ENCODE measurements around the gene HOXA13. TPM values are rescaled to one million over a fixed set of nuclear protein-coding genes. Genes with fewer than 3 reads are reported as not detected.

Gene HOXA13
- total RNA-seq, 1 experiment from 2014 or later: 0.68 TPM

GRCh38 chr7:27162561-27163287 lies 37.2 kb downstream of the HOXA13 start:
- DNase-seq: no peak
- ChIA-PET POLR2A (no interaction called here), CTCF (interaction anchor here (2.4 to 2.8 kb wide), 2 partner anchors 13 to 793 kb away, joined by 40 to 51 read pairs; no protein-coding TSS in a partner anchor)
- Histone ChIP-seq H3K27me3 (replicated peaks; ENCODE audit: control insufficient read depth, insufficient read depth, low read length) (no peaks in the 10 kb centered on the region), H3K9me3 (no peaks in the 10 kb centered on the region), H3K36me3 (ENCODE audit: control insufficient read depth, insufficient read depth, low read length) (no peaks in the 10 kb centered on the region), H3K4me3 (ENCODE audit: low read depth, low read length) (no peak overlapping the region), H3K4me1 (peaks cover 7% of the 10 kb centered on the region)
- Mint-ChIP-seq H3K4me3 (ENCODE audit: unreplicated experiment) (no peak overlapping the region), H3K4me1 (ENCODE audit: low read depth, unreplicated experiment) (peaks cover 14% of the 10 kb centered on the region), H3K27ac (ENCODE audit: unreplicated experiment) (no peak overlapping the region), H3K36me3 (ENCODE audit: insufficient read depth, unreplicated experiment) (peaks cover 5% of the 10 kb centered on the region), H3K27me3 (ENCODE audit: insufficient read depth, unreplicated experiment) (no peaks in the 10 kb centered on the region), H3K9me3 (ENCODE audit: unreplicated experiment) (no peaks in the 10 kb centered on the region)
- intact Hi-C loops (cut with micrococcal nuclease; ENCODE audit: unreplicated experiment): loop anchor here (5.0 to 10.0 kb wide), 2 partner anchors 300 to 958 kb away; partner anchors contain the start of genes CBX3, HNRNPA2B1 and SKAP2
- BruUV-seq (replicated peaks): TSS peak; percentile 30
- TF ChIP-seq, protein P1, sequence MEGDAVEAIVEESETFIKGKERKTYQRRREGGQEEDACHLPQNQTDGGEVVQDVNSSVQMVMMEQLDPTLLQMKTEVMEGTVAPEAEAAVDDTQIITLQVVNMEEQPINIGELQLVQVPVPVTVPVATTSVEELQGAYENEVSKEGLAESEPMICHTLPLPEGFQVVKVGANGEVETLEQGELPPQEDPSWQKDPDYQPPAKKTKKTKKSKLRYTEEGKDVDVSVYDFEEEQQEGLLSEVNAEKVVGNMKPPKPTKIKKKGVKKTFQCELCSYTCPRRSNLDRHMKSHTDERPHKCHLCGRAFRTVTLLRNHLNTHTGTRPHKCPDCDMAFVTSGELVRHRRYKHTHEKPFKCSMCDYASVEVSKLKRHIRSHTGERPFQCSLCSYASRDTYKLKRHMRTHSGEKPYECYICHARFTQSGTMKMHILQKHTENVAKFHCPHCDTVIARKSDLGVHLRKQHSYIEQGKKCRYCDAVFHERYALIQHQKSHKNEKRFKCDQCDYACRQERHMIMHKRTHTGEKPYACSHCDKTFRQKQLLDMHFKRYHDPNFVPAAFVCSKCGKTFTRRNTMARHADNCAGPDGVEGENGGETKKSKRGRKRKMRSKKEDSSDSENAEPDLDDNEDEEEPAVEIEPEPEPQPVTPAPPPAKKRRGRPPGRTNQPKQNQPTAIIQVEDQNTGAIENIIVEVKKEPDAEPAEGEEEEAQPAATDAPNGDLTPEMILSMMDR (IDR thresholded peaks at IDR 0.05; ENCODE audit: insufficient read depth in 1 of 2, low read depth in 1 of 2, low read length in 1 of 2, severe bottlenecking in 1 of 2, unreplicated experiment in 1 of 2): no peak

DNA sequence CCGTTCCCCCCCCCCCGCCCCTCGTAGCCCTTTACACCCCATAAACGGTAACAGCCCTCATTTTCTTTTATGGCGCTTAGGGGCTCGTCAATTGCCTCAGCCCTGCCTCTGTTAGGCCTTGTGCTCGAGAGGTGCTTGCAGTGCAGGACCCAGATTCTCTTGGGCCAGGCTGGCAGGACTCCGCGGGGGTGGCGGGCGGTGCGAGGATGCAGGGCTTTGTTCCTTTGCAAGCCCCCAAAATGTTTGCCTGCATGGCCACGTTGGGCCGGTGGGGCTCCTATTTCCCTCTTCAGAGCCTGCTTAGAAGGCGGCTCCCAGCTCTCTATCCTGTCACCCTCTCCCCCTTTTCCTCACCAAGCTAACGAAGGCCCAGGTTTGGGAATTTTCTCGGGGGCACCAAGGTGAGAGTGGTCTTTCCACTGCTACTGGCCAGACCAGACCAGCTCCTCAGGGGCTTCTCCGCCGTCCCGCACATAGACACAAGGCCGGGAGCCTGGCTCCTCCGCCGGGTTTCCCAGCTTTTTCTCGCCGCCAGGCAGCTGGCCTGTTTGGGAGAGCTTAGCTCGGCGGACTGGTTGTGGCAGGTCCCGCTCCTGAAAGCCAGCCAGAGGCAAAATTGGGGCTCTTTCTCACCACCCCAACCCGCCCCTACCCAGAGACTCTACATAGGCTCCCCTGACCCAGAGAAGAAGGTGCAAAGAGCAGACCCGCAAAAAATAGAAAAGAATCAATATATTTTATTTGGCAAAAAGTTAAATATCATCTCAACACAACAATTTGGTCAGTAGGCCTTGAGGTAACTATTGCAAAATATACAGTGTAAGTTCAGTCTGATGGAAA lies 38.0 kb downstream of the HOXA13 start:
- no peaks in the 10 kb centered on the region for H3K27me3 ChIP-seq (replicated peaks; ENCODE audit: control insufficient read depth, insufficient read depth, low read length)
- peaks cover 5% of the 10 kb centered on the region for H3K36me3 Mint-ChIP-seq (ENCODE audit: insufficient read depth, unreplicated experiment)
- ChIA-PET POLR2A (interaction anchor here (0.7 kb wide), 1 partner anchor 46 kb away, joined by 3 read pairs; no protein-coding TSS in a partner anchor), CTCF (interaction anchor here (0.7 to 2.8 kb wide), 8 partner anchors 12 to 1496 kb away, joined by 3 to 51 read pairs (median 7); no protein-coding TSS in a partner anchor)
- no peaks in the 10 kb centered on the region for H3K9me3 ChIP-seq
- H3K4me3 ChIP-seq (ENCODE audit: low read depth, low read length): no peak overlapping the region
- intact Hi-C loops (cut with micrococcal nuclease; ENCODE audit: unreplicated experiment): loop anchor here (1.0 to 10.0 kb wide), 6 partner anchors 11 to 1267 kb away; partner anchors contain the start of genes CBX3, HNRNPA2B1 and SKAP2
- BruUV-seq (replicated peaks): no TSS peak
- H3K4me1 ChIP-seq: peaks cover 7% of the 10 kb centered on the region
- peaks cover 14% of the 10 kb centered on the region for H3K4me1 Mint-ChIP-seq (ENCODE audit: low read depth, unreplicated experiment)
- H3K27me3 Mint-ChIP-seq (ENCODE audit: insufficient read depth, unreplicated experiment): no peaks in the 10 kb centered on the region
- H3K4me3 Mint-ChIP-seq (ENCODE audit: unreplicated experiment): peak overlapping the region; percentile 9
- H3K9me3 Mint-ChIP-seq (ENCODE audit: unreplicated experiment): no peaks in the 10 kb centered on the region
- TF ChIP-seq, protein P1 (IDR thresholded peaks at IDR 0.05; ENCODE audit: insufficient read depth in 1 of 2, low read depth in 1 of 2, low read length in 1 of 2, severe bottlenecking in 1 of 2, unreplicated experiment in 1 of 2): no peak
- DNase-seq: peak in 1 of 2 experiments; percentile 30
- no peaks in the 10 kb centered on the region for H3K36me3 ChIP-seq (ENCODE audit: control insufficient read depth, insufficient read depth, low read length)
- H3K27ac Mint-ChIP-seq (ENCODE audit: unreplicated experiment): no peak overlapping the region

GRCh38 chr7:27161214-27161720 lies 38.6 kb downstream of the HOXA13 start:
- H3K27me3 ChIP-seq (replicated peaks; ENCODE audit: control insufficient read depth, insufficient read depth, low read length): no peaks in the 10 kb centered on the region
- no peak overlapping the region for H3K27ac Mint-ChIP-seq (ENCODE audit: unreplicated experiment)

More at GRCh38 chr7:27161214-27161720, 38.6 kb downstream of the HOXA13 start:
- Histone ChIP-seq H3K4me3 (ENCODE audit: low read depth, low read length) (peak overlapping the region; percentile 73), H3K4me1 (peaks cover 7% of the 10 kb centered on the region), H3K36me3 (ENCODE audit: control insufficient read depth, insufficient read depth, low read length) (no peaks in the 10 kb centered on the region), H3K9me3 (no peaks in the 10 kb centered on the region)
- BruUV-seq (replicated peaks): no TSS peak
- TF ChIP-seq, protein P1 (IDR thresholded peaks at IDR 0.05; ENCODE audit: insufficient read depth in 1 of 2, low read depth in 1 of 2, low read length in 1 of 2, severe bottlenecking in 1 of 2, unreplicated experiment in 1 of 2): no peak
- Mint-ChIP-seq H3K9me3 (ENCODE audit: unreplicated experiment) (no peaks in the 10 kb centered on the region), H3K36me3 (ENCODE audit: insufficient read depth, unreplicated experiment) (peaks cover 8% of the 10 kb centered on the region), H3K4me3 (ENCODE audit: unreplicated experiment) (peak overlapping the region; percentile 77), H3K27me3 (ENCODE audit: insufficient read depth, unreplicated experiment) (no peaks in the 10 kb centered on the region), H3K4me1 (ENCODE audit: low read depth, unreplicated experiment) (peaks cover 14% of the 10 kb centered on the region)
- CTCF ChIA-PET: interaction anchor here (0.6 to 2.8 kb wide), 25 partner anchors 9 to 1496 kb away, joined by 3 to 51 read pairs (median 4); partner anchors contain the start of genes HOXA3 and SKAP2
- POLR2A ChIA-PET: interaction anchor here (0.6 to 1.3 kb wide), 5 partner anchors 30 to 296 kb away, joined by 3 to 10 read pairs (median 3); partner anchors contain the start of gene HOXA4
- DNase-seq: peak in 1 of 2 experiments; percentile 36
- intact Hi-C loops (cut with micrococcal nuclease; ENCODE audit: unreplicated experiment): loop anchor here (1.0 to 10.0 kb wide), 6 partner anchors 10 to 1266 kb away; partner anchors contain the start of genes CBX3, HNRNPA2B1 and SKAP2

Data from Caco-2 (cell line).